ENCODE results near the gene BATF3.
"Not testable (repeated sequence)": the region's sequence is repeated elsewhere in the genome, so short reads cannot be mapped to it uniquely, and the experiment has no call there.

Gene BATF3

DNA sequence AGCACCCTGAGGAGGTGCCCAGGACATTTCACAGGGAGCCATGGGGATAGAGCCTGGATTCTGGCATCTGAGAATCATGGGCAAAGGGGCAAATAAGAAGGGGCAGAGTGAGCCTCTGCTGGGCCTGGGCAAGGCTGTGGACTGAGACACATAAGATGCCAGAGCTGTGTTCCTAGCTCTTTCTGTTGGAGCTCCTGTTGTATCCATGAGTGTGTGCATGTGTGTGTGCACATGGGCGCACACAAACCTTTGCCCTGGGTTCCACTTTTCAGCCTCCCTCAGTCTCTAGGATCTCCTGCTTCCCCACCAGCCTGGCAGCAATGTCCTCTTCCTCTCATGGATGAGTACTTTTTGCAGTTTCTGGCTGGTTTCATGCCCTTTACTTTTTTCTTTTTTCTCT, 47.0 kb downstream of the BATF3 start:
- no peak for FAIRE-seq

DNA sequence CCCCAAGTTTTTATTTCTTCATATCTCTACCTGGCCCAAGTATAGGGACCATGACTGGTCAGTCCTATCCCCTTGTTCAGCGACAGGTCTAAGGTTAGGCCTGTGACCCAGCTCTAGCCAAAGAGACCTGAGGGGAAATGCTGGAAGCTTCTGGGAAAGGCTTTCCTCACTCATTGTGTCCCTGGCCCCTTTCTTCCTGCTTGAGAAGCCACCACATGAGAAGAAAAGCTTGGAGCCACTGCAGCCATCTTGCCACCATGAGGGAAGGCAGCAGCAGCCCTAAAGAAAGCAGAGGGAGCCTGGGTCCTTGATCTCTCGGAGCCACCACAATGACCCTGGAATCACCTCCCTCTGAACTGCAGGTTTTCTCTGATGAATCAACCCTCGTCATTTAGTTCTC, 47.7 kb downstream of the BATF3 start:
- FAIRE-seq: no peak

GRCh38 chr1:212651521-212651920, 48.1 kb downstream of the BATF3 start:
- FAIRE-seq: no peak

DNA sequence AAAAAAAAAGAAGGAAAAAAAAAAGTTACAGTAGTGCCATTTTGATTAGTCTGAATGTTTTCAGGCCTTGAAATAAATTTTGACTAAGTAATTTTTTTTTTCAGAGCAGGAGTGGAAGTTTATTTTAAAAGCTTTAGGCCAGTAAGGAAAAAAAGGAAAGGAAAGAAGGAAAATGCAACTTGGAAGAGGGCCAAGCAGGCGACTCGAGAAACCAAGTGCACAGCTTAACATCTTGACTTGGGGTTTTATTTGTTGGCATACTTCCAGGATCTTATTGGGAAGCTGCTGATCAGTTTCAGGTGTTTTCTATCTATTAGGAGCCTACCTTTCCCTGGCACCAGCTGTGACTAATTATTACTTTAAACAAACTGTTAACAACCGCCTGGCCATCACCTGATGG, 49.4 kb downstream of the BATF3 start:
- no peak for FAIRE-seq

DNA sequence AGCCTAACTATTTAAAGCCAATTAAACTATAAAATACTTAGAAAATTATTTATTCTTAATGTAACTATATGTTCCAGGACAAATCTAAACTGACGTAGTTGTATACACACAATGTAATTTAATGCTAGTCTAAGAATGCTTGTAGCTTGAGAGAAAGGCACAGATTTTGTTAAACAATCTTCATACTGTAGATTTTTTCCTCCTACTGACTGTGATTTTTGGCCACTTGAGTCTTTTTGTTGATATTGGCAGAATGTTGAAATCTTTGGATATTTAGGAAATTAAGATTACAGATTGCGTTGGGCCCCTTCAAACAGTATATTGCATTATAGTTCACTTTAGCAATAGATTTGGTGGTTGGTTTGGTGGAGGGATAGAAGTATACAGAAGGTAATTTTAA, 50.6 kb downstream of the BATF3 start:
- FAIRE-seq: no peak

GRCh38 chr1:212648431-212648830, 51.2 kb downstream of the BATF3 start:
- FAIRE-seq: no peak

GRCh38 chr1:212647004-212647403, 52.6 kb downstream of the BATF3 start:
- FAIRE-seq: no peak

DNA sequence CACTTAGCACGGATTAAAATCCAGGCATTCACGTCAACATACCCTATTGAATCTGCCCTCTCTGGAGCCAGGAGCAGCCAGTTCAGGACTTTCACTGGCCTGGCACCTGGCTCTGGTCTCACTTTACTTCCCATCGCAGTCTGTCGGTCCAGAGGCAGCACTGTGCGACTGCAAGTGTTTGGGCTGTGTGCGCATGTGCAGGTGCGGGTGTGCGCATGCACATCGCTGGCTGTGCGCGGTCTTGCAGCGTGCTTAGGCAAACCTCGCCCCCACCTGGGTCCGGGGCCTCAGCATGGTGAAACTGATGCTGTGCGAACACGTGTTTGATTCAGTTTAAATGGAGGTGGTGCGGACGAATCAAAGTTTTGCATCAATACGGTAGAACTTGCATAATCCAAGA, 53.1 kb downstream of the BATF3 start:
- no peak for FAIRE-seq

DNA sequence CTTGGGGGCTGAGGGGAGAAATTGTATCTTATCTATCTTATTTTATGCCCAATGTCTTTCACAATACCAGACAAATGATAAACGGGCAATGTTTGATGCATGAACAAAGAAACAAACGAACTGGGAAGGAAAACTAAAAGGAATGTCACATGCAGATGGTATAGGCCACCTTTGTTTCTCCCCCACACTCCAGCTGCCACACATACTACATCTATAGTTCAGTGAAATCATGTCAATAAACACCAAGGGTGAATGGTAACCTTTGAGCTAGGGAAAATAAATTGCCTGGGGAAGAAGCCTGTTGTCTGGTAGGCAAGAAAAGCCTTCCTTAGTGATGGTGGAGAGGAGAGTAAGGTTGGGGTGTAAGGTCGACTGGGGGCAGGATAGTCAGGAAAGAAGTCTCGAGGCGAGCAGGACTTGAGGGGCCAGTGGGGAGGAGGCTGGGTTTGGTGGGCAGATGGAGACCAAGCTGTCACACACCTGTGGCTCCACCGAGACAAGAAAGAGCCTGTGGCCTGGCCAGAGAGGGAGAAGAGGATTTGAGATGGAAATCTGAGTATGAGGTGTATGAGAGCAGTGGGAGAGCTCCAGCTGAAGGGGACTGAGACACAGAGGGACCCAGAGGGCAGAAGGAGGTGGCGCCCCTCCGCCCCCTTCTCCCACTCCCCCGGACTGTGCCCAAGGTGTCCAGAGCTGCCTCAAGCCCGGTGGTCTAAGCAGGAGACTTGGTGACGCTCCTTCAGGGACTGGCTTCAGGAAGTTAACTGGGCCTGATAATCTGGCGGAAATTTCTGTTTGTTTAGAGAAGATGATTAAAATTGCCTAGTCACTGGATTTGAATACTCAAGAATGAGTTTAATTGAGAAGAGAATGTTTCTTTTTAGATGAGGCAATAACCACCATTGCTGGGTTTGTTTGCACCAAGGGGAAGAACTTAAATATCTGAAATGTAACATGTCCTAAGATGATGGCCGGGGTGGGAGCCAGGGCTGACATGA, 53.8 kb downstream of the BATF3 start:
- FAIRE-seq: no peak

DNA sequence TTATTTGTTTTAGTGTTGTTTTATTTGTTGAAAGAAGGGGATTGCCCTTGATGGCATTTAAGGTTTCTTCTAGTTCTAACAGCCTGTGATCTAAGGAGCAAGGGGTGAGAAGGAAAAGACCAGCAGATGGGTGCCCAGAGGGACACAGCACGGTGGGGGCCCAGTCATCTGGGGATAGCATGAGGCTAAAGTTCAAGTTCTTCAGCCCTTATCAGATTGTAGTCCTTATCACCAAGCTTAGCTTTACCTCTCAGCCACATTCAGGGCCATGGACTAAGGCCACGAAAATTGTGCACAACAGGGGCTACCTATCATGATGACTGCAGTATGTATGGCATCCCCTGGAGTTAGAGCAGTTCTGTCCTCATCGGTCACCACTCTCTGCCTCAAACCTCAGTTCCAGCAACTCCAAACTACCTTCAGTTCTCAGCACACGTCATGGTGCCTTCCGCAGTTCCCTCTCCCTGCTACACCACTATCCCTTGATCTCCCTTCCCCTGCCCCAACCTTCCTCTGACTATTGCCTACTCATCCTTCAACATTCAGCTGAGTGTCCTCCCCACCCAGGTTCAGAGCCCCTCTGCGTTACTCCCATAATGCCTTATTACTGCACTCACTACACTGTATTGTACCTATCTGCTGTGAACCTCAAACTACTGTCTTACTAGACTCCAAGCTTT, 54.6 kb downstream of the BATF3 start:
- FAIRE-seq: no peak

DNA sequence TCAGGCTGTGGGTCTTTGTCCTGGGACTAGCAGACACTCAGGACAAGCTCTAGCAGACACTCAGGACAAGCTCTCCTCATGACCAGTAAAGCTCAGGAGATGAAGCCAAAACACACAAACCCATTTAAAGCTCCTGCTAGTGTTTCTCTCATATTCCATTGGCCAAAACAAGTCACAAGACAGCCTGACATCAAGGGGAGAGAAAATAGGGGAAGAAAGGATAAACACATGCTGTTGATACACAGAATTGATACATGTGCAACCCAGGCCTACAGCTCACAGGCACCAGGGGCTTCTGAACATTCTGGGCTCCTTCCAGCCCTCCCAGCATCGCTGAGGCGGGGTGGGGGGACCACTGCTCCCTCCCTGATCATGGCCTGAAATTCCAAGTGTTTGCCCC, 55.8 kb downstream of the BATF3 start:
- no peak for FAIRE-seq

- no peak for FAIRE-seq
Observed at GRCh38 chr1:212641956-212642355, 57.7 kb downstream of the BATF3 start.

GRCh38 chr1:212640223-212640878, 59.3 kb downstream of the BATF3 start:
- FAIRE-seq: no peak

DNA sequence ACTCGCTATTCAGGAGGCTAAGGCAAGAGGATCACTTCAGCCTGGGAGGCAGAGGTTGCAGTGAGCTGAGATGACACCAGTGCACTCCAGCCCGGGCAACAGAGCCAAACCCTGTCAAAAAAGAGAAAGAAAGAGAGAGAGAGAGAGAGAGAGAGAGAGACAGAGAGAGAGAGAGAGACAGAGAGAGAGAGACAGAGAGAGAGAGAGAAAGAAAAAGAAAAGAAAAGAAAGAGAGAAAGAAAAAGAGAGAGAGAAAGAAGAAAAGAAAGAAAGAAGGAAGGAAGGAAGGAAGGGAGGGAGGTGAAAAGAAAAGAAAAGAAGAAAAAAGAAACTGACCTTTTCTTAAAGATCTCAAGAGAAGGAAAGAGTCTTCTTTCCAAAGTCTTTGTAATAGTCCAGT, 60.1 kb downstream of the BATF3 start:
- not testable (repeated sequence) for FAIRE-seq

DNA sequence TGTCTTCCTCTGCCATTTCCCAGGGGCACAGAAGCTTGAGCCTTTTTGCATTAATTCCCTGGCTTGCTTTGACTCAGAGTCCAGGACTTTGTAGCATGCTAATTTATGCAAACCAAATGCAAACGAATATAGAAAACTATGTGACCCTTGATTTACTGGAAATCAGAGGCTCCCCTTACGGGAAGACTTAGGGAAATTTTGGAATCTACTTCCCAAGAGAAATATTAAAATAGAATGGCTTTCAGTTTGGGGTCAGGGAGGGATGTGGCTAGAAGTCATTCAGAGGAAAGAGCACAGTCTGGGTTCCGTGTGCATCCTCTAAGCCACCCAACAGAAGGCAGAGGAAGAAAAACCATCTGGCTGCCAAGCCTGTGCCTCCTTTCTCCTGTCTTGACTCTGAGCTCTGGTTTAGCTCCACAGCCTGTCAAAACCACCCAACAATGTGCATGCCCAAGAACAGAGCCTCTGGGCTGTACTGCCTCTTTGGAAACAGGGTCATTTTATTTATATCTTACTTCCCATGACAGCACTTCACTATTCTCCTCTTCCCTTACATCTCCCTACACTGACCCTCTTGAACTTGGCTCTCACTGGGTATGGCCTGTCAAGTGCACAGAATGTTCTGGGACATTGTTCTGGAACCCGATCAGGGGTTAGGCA, 61.0 kb downstream of the BATF3 start:
- FAIRE-seq: no peak

DNA sequence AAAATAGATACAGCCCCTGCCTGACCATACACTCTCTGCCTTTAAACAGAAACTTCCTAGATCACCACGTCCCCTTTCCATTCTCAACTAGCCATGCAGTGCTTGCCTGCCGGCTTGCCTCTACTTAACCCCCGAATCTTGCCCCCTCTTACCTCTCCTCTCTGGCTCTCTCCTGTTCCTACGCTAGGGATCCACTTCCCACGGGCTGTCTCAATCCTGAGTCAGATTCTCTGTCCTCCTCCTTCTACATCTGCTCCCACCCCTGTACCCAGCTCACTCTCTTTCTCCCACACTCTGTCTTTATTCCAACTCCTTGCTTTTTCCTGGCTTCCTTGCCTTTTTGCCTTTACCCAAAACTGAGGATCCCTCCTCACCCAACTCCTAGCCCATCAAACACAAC, 61.7 kb downstream of the BATF3 start:
- FAIRE-seq: no peak

All from TTC549 (cell line).